HG03457 (cell line): Measurements from ENCODE around the gene NATD1.

Experiments used
- ATAC-seq: cut with Tn5 transposase; IDR thresholded peaks from one replicate; pipeline ENCODE4 v1.9.1; 2021; ENCODE audit warnings: moderate number of reproducible peaks; ENCODE audit not compliant: unreplicated experiment

The NATD1 gene

GRCh38 chr17:21252796-21253645 is at the start of gene NATD1:
TSS of gene NATD1 (minus strand) at chr17:21253410. CDS start at chr17:21253264, 146 bp downstream.
- ATAC-seq = no peak

- ATAC-seq = no peak
These were observed 48.7 kb upstream of the NATD1 start for GRCh38 chr17:21301593-21302550.

GRCh38 chr17:21300601-21301571 is 47.7 kb upstream of the NATD1 start:
- no peak for ATAC-seq

GRCh38 chr17:21299981-21300600 is 46.9 kb upstream of the NATD1 start:
- ATAC-seq = no peak

- no peak for ATAC-seq
These were observed 45.8 kb upstream of the NATD1 start for GRCh38 chr17:21298983-21299519.

GRCh38 chr17:21298056-21298982 is 45.1 kb upstream of the NATD1 start:
- ATAC-seq = no peak

- ATAC-seq = no peak
These were observed 44.4 kb upstream of the NATD1 start for GRCh38 chr17:21297597-21297996.

GRCh38 chr17:21297026-21297520 is 43.9 kb upstream of the NATD1 start:
- no peak for ATAC-seq

GRCh38 chr17:21296097-21297025 is 43.2 kb upstream of the NATD1 start:
- ATAC-seq = no peak

- no peak for ATAC-seq
These were observed 42.1 kb upstream of the NATD1 start for GRCh38 chr17:21295036-21295952.

- no peak for ATAC-seq
These were observed 41.3 kb upstream of the NATD1 start for GRCh38 chr17:21294321-21295035.

GRCh38 chr17:21293831-21294210 is 40.6 kb upstream of the NATD1 start:
- ATAC-seq = no peak

- ATAC-seq = no peak
These were observed 39.9 kb upstream of the NATD1 start for GRCh38 chr17:21292867-21293830.

- no peak for ATAC-seq
These were observed 38.7 kb upstream of the NATD1 start for GRCh38 chr17:21291862-21292261.

GRCh38 chr17:21291357-21291756 is 38.1 kb upstream of the NATD1 start:
- no peak for ATAC-seq
